Hematopoietic multipotent progenitor cell treated with erythropoietin and hydrocortisone succinate and interleukin-3 and kit ligand, for 15 days (in vitro differentiated cells): ENCODE results near the gene ASB18.

ENCODE experiments used
- DNase-seq: peaks from one replicate; pipeline ENCODE4 v3.0.0-alpha.2; 2015; ENCODE audit warnings: low spot score

Gene ASB18

DNA sequence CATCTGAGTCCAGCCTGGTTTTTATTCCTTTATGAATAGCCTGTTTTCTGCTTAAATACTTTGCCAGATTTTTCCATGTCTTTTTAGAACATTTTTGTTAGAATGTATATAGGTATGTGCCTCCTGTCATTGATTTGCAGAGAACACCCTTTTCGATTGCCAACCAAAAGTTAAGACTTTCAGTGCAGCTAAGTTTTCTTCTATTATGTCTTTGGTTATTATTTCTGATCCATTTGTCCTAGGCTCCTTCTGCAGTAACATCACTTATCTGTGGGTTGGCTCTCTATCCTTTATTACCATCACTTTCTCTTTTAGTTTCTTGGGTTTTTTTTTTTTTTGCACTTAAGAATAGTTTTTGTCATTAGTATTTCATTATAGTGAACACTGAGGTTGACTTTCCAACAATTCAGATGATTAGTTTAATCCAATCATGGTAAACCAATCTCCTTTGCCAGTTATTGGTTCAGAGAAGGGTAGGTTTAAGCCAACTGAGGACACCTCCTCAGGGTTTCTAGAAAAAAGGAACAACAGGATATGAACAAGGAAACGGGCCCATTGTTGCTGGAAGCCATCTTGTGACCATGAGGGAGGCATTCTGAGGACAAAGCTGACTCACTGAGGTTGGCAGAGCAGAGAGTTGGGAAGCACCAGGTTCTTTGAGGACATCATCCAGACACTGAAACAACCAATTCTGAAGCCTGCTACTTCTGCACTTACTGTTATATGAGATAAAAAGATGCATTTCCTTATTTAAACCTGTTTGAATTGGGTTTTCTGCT, 58.1 kb downstream of the ASB18 start:
- no peak for DNase-seq

DNA sequence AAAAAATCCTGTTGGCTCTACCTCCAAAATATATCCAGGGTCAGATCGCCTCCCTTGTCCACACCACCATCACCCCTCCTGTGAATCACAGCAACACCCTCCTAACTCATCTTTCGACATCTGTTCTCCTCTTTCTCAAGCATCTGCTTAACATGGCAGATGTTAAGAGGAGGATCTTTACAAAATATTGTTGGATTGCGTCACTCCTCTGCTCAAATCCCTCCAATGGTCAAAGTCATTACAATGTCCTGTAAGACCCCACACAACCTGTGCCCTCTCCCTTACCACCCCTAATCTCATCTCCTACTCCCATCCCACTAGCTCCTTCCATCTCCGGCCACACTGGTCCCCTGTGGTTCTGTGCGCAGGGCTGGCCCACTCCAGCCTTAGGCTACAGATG, 59.3 kb downstream of the ASB18 start:
- no peak for DNase-seq

DNA sequence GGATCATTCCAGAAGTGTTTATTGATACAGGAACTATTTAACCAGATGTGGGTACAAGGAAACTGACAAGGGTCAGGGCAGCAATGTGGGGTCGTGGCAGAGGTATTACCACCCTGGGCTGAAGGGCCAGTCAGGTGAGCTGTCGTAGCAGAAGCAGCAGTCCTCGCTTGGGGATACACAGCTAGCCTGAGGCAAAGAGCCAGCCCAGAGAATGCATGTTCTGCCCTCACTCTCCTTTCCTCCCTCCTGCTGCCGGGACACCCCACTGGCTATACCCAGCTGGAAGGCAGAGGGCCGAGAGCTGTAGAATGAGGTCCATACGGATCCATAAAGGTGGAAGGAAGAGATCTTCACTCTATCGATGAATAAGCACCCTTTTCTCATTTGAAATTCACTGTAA, 63.8 kb downstream of the ASB18 start:
- no peak for DNase-seq

- no peak for DNase-seq
These were observed 67.8 kb downstream of the ASB18 start for GRCh38 chr2:236196366-236196765.

DNA sequence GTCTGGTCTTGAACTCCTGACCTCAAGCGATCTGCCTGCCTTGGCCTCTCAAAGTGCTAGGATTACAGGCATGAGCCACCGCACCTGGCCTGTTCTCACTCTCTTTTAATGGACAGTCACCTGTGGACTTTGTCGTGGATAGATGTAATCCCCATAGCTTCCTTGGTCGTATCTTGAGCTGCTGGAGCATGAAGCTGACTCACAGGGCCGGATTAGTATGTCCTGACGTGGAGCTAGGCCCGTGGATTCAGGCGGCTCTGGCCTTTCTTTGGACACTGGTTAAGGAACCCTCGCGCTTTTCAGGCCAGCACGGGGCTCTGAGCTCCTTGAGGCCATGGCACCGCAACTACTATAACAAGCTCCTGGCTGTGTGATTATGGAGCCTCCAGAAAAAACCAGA, 68.5 kb downstream of the ASB18 start:
- DNase-seq = no peak

- no peak for DNase-seq
These were observed 69.4 kb downstream of the ASB18 start for GRCh38 chr2:236194786-236195185.

DNA sequence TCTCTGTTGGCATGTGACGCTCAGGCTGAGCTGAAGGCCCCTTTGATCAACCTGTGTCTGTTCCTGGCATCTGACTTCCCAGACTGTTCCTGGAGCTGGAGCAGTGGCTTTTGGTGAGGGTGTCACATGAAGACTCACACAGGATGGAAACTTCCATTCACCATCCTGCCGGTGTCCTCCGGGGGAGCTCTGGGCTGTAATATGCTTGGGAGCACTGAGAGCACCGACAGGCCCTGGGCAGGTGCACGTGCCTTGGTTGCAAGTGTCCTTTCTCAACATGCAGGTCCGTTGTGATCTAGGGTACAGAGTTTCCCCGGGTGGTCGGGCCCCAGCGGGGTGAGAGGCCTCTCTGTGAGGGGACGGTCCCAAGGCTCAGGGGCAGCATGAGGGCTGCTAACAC, 71.2 kb downstream of the ASB18 start:
- DNase-seq = no peak

DNA sequence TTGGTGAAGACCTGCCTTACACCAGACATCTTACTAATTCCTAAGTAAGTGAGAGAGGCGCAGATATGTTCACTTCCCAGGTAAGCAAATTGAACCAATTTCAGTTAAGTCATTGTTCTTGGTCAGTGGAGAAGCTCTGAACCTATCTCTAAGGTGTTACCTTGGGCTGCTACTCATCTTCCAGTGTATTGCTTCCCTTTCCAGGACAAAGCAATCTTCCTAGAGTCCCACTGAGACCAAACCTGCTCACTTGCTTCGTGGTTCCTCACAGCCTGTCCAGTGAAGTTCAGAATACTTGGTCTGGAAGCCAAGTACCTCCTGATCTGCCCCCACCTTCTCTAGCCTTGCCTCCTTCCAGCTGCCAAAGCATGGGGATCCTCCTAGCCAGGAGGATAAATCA, 73.5 kb downstream of the ASB18 start:
- no peak for DNase-seq

- no peak for DNase-seq
These were observed 79.5 kb downstream of the ASB18 start for GRCh38 chr2:236184701-236185100.

DNA sequence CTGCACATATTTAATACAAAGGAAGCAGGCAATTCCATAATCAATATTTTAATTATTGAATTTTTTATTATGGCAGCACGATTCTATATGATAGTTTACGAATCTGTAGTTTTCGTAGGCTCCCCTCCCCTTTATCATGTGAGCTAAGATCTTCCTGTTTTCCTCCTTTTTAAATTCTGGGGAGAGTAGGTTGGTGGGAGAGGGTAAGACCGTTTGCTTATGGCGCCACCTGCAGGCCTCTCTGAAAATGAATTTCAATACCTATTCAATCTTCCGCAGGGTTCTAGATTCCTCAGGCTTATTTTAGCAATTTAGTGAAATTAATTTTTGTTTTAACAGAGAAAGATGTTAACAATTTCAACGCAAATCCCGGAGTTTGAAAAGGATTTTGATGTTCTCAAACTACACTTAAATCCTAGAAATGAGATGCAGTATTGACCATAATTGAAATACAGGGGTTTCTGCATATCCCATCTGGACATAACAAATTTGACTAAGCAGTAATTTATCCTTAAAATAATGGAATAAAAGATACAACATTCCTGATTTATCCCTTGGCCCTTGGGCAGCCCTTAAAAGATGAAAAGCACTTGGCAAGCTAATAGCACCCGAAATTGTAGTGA, 83.3 kb downstream of the ASB18 start:
- DNase-seq = peak; percentile 36

- DNase-seq = no peak
These were observed 84.0 kb downstream of the ASB18 start for GRCh38 chr2:236180076-236180816.

GRCh38 chr2:236179236-236180075, 84.8 kb downstream of the ASB18 start:
- DNase-seq = no peak

GRCh38 chr2:236178890-236179235, 85.3 kb downstream of the ASB18 start:
- DNase-seq = no peak

DNA sequence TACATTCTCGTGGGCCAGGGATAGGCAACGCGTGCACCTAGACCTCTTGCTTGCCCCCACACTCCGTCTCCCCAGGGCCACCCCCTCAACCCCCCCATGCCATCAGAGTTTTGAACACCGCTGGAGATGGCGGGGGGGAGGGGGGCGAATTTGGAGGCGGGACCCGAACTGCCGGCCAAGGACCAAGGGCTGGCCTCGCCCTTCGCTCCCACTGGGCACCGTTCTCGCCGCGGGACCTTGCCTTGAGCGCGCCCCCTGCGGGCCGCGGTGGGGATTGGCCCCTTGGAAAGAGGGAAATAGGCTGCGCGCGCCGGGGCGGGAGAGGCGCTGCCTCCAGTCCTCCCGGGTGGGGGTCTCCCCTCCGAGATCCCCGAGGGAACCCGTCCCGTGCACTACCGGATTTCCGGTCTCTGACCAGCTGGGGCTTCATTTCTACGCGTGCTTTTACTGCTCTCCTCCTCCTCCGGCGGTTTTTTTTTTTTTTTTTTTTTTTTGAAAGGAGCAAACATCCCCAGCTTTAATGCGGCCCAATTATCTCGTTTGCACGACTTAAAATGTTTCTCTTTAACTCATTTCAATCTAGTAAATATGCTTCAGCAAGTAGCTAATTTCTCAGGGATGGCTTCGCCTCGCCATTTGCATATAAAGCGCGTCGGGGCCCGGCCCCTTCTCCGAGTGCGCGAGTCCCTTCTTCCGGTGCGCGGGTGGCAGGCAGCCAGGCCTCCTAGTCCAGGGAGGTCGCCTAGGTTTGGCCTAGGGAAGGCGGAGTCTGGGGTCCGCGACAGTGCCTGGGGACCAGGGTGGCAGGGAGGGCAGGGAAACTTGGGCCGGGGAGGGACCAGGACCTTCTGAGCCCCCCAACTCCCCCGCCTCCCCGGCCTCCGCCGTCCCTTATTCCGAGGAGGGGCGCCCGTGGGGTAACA, 86.0 kb downstream of the ASB18 start:
- peak; percentile 43 for DNase-seq

DNA sequence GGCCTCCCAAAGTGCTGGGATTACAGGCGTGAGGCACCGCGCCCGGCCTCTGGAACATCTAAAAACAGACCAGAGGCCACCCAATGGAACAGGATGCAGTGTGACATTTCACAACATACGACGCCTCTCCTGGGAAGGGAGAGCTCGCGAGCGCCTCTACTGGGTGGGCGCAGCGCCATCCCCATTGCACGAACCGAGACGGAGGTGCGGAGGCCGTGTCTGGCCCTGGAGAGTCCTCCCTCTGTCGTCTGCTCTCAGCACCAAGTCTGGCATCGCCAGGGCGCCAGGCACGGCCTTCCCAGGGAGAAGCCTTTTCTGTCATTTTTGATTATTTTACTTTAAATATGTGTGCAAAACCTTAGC, 86.6 kb downstream of the ASB18 start:
- DNase-seq = peak; percentile 28

GRCh38 chr2:236176951-236177350, 87.3 kb downstream of the ASB18 start:
- DNase-seq = no peak

DNA sequence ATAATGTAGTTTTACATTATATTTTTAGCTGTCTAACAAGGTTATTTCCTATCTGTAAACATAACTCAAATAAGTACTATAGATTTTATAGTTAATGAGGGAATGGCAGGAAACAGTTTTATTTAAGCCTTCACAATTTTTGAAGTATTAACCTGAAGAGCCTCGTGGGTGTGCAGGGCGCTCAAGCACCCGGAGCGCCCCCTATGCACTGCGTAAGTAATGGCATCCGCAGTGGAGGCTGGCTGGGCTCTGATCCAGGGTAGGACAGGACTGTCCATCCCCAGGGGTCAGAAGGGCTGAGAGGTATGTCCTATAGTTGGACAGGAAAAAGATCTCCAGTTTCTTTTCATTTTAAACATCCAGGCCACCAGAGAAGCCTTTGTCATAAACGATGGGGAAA, 87.8 kb downstream of the ASB18 start:
- DNase-seq = peak; percentile 6

GRCh38 chr2:236175548-236176150, 88.6 kb downstream of the ASB18 start:
- DNase-seq = no peak

GRCh38 chr2:236173729-236174607, 90.2 kb downstream of the ASB18 start:
- DNase-seq = no peak
